ENCODE results near the gene ADAMTS13. TPM values are rescaled to one million over a fixed set of nuclear protein-coding genes. Genes with fewer than 3 reads are reported as not detected.

ADAMTS13 gene
- total RNA-seq, 2 experiments from 2014 or later = 0.89 to 1.4 TPM

DNA sequence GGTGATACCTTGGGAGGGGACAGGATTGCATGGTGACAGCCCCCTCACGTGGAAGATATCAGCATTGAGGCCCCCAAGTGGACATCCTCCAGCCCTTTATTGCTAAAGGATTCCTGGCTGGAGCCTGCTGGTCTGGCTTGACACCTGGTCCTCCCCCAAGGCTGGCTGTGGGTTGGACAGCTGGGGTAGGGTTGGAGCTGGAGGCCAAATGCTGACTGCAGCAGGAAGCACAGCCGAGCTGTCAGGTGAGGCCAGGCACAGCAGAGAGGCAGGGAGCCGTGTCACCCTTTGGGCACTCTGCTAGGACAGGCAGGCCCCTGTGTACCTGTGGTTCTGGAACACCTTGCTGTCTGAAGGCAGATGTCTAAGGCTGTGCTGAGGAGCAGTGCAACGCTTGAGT is 39.8 kb downstream of the ADAMTS13 start:
- ChIA-PET POLR2A (no interaction called here), CTCF (interaction anchor here (1.5 kb wide), 1 partner anchor 24 kb away, joined by 4 read pairs; no protein-coding TSS in a partner anchor)

DNA sequence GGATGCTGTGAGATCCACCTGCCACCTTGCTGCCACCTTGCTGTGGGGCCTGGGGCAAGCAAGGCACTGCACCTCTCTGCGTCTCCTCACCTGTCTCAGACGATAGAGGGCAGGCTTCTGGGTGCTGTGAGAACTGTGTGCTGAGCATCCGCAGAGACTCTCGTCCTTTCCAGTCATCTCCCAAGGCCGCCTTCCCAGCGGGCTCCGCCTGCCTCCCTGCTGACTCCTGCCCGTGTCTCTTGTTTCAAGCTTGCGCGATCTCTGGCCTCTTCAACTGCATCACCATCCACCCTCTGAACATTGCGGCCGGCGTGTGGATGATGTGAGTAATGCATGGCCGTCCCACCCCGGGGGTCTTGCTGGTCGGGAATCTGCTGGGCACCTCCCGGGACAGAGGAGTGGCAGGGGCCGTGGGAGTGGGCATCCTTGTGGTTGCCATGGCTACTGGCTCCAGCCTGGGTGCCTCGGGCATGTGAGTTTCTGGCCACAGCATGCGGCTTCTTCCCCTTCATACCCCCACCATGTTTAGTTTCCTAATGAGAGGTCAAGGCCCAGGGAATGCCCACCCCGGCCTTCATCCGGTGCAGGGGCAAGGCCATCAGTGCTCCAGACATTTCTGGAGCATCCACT is 41.2 kb downstream of the ADAMTS13 start:
- CTCF ChIA-PET = interaction anchor here (0.9 kb wide), 1 partner anchor 23 kb away, joined by 3 read pairs; no protein-coding TSS in a partner anchor
- POLR2A ChIA-PET = no interaction called here

DNA sequence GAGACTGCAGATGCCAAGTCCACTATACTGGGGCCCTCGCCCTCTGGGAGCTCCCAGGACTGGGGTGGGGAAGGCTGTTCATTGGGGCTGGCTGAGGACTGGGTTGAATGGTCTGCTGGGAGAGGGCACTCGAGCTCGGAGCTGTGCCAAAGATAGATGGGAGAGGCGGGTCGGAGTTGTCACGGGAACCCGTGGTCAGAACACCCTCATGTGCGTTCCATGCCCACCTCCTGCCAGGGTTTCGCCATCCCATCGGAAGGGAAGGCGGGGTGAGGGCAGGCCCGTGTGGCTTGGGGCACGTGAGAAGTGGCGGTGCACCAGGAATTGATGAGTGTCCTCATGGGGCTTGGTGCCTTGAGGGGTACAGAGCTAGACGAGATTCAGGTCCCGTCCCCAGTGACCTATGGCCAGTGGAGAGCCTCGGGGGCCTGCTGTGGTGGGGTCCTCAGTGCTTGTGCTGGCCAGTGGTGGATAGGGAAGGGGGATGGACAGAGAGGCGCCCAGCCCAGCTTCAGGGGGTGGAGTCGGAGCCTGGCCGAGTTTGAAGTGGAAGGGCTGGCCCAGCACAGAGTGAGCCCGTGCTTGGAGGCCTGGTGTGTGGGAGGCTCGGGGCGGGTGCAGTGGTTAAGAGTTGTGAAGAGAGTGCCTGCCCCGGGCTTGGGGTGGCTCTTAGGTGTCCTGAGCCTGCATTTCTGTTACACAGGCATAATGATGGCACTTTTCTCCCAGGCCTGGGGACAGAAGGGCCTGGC is 41.9 kb downstream of the ADAMTS13 start:
- CTCF ChIA-PET = no interaction called here
- POLR2A ChIA-PET = no interaction called here

DNA sequence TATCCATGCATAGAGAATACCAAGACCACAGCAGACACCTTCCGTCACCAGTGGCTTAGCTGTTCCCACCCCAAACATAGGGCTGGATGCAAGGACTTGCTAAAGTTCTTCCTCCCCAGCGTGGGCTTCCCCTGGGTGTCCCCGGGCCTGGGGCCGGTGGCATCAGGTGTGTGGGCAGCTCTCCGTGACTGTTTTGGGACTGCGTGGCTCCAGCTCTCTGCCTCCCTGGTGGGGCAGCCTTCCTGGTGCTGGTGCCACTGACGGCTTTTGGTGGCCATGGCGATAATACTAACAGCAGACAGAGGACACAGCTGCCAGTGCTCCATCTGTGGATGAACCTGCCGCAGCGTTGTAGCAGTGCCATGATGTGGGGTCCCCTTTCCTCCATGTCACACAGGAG is 42.5 kb downstream of the ADAMTS13 start:
- POLR2A ChIA-PET = no interaction called here
- CTCF ChIA-PET = no interaction called here

DNA sequence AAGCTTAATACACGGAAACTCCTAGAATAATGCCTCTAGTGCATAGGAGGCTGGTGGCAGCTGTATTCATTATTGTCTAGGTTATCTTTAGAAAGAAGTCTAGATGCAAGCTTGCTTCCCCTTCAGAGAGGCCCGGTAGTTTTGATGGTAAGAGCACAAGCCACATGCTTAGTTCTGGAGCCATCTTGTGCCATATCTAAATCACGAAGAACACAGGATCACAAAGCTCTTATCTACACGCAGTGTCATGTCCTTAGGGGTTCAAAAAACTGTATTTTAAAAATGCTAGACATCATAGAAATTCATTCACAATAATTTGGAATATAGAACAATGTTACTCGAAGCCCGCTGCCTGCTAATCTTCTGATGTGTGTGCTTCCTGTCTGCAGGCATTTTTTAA is 43.8 kb downstream of the ADAMTS13 start:
- ChIA-PET POLR2A (no interaction called here), CTCF (no interaction called here)

DNA sequence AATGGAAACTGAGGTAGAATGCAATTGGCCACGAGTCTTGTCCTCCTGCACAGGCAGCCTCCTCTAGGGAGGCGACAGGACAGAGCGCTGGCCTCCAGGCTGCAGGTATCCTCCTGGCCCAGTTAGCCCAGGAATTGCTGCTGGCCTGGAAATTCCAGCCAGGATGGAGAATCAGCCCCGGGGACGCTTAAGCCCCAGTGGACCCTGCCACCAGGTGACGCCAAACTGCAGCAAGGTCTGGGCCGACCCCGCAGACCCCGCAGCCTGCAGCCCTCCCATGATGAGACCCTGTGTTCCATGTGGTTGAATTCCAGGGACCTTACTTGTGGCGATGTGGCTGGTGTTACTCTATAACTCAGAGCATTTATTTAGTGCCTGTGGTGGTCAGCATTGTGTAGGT is 44.9 kb downstream of the ADAMTS13 start:
- ChIA-PET POLR2A (no interaction called here), CTCF (no interaction called here)

DNA sequence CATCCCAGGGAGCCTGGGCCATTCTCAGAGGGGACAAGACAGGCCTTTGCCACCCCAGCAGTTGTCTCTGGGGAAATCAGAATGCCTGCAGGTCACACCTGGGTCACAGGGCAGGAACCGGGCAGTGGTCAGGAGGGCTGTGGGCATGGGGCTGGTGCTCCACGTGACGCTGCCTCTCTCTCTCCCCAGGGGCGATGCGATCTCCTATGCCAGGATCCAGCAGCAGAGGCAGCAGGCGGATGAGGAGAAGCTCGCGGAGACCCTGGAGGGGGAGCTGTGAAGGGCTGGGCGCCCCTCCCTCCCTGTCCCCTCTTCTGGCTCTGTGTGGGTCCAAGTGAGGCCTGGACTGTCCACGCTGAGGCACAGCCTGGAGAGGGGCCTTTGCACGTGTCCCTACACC is 46.2 kb downstream of the ADAMTS13 start:
- ChIA-PET POLR2A (interaction anchor here (0.9 to 1.5 kb wide), 2 partner anchors 9 to 95 kb away, joined by 3 read pairs; partner anchors contain the start of gene CACFD1), CTCF (no interaction called here)

DNA sequence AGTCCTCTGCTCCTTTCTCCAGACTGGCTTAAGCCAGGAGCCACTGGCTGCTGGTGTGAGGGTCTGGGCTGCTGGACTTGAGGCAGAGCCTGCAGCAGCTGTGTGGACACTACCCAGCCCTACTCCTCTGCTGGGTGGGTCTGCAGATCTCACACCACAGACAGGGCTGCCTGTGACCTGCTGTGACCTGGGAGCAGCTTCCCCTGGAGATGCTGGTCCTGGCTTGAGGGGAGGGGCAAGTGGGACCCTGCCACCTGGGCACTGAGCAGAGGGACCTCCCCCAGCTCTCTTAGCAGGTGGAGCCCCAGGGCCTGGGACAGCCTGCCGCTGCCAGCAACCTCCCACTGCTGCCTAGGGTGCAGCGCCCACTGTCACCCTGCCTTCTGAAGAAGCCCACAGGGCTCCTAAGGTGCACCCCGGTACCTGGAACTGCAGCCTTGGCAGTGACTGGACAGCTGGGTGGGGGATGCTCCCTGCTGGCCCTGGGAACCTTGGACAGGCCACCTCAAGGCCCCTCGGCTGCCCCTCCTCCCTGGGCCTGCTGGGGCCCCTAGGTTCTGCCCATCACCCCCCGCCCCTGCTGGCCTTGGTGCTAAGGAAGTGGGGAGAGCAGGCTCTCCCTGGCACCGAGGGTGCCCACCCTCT is 46.7 kb downstream of the ADAMTS13 start:
- POLR2A ChIA-PET = interaction anchor here (0.9 to 1.5 kb wide), 2 partner anchors 10 to 95 kb away, joined by 3 read pairs; partner anchors contain the start of gene CACFD1
- CTCF ChIA-PET = no interaction called here

DNA sequence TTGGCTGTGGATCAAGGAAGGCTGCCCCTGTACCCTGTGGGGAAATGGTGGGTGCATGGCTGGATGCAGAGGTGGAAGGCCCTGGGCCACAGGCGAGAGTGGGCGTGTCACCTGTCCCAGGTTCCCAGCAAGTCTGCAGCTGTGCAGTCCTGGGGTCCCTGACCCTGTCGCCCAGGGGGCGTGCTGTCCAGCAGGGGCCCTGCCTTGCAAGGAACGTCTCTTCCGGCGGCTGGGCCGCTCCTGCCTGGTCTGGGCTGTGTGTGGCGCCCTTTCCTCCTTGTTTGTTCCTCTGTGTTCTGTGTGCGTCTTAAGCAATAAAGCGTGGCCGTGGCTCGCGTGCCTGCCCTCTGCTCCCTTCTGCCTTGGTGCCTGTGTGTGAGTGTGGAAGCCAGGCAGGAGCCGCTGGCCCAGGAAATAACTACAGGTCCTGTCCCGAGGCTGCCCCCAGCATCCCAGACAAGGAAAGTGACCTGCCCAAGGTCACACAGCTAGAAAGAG is 48.3 kb downstream of the ADAMTS13 start:
- CTCF ChIA-PET = interaction anchor here (0.6 kb wide), 1 partner anchor 1169 kb away, joined by 3 read pairs; no protein-coding TSS in a partner anchor
- POLR2A ChIA-PET = no interaction called here

DNA sequence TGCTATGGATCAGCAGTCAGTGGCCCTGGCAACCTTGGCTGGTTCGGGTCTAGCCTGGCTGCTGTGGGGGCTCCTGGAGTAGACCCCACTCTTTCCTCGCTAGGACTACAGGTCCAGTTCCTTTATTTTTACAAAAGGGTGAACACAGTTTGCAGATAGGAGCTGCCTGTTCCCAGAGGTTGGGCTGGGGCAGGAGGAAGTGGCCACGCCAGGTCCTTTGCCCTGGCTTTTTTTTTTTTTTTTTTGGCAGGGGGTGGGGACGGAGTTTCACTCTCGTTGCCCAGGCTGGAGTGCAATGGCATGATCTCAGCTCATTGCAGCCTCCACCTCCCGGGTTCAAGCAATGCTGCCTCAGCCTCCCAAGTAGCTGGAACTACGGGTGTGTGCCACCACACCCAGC is 48.8 kb downstream of the ADAMTS13 start:
- ChIA-PET CTCF (interaction anchor here (0.6 kb wide), 1 partner anchor 1169 kb away, joined by 3 read pairs; no protein-coding TSS in a partner anchor), POLR2A (interaction anchor here (0.7 kb wide), 2 partner anchors 133 to 284 kb away, joined by 3 to 12 read pairs; no protein-coding TSS in a partner anchor)

DNA sequence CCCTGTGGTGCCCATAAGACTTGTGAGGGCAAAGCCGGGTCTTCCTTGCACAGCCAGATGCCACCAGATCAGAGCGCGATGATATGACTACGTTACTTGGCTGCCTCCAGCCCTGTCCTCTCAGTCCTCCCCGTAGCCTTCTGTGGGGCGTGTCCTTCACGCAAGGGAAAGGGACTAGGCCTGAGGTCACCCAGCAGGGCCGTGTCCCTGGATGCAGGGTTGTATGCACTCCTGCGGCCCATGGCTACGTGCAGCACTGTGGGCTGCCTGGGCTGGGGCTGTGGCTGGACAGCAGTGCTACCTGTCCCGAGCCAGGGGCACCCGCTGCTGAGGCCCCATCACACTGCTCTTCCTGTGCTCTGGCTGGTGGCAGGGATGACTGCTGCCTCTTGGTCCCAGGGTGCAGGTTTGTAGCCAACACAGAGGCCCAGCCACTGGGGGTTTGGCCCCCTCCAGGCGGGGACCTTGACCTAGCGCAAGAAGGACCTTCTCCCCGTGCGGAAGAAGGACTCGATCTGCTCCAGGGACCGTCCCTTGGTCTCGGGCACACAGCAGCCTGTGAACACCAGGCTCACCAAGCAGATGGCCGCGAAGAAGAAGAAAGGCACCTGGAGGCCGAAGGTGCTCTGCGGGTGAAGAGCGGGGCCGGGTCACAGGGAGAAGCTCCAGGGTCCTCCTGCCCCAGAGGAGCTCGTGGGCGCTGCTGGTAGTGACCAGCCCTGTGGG is 49.5 kb downstream of the ADAMTS13 start:
- CTCF ChIA-PET = no interaction called here
- POLR2A ChIA-PET = interaction anchor here (0.7 kb wide), 3 partner anchors 134 to 350 kb away, joined by 3 to 12 read pairs (median 5); no protein-coding TSS in a partner anchor

DNA sequence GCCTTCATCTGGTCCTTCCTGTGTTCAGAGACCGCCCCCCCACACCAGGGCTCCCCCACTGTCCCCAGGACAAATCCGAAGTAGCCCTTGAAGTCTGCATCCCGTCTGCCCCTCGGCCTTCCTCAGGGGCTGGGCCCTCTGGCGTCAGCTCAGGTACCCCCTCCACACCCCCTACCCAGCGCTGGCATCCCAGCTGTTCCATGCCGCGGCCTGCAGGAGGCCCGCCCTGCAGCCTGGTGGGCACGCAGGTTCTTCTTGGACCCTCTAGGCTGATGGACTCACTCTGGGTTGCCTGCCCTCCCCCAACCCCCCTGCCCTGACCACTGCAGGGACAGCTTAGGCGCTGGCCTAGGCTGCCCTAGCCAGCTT is 50.1 kb downstream of the ADAMTS13 start:
- CTCF ChIA-PET = no interaction called here
- POLR2A ChIA-PET = interaction anchor here (0.7 kb wide), 1 partner anchor 349 kb away, joined by 5 read pairs; no protein-coding TSS in a partner anchor

DNA sequence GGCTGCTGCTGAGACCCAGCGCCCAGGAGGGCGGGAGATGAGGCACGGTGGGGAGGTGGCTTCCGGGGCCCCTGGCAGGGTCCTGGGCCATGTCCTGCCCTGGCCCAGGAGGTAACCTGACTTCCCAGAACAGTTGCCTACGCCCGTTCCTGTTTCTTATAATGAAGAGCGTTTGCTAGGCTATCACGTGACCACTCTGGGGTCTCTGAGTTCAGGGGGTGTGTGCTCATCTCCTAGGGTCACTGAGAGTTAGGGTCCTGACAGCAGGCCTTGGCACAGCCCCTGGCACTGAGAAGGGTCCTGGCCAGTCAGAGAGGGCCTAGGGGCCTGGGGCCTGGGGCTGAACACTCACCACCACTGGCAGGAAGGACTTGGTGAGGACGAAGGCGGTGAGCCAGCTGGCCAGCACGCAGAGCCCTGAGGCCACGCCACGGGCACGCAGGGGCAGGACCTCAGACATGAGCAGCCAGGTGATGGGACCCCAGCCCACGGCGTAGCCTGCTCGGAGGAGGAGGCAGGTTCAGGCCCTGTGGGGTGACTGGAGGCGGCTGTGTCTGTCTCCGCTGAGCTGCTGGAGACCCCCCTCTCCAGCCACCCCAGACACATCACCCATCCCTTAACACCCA is 50.7 kb downstream of the ADAMTS13 start:
- ChIA-PET CTCF (no interaction called here), POLR2A (interaction anchor here (0.7 kb wide), 1 partner anchor 349 kb away, joined by 5 read pairs; no protein-coding TSS in a partner anchor)

DNA sequence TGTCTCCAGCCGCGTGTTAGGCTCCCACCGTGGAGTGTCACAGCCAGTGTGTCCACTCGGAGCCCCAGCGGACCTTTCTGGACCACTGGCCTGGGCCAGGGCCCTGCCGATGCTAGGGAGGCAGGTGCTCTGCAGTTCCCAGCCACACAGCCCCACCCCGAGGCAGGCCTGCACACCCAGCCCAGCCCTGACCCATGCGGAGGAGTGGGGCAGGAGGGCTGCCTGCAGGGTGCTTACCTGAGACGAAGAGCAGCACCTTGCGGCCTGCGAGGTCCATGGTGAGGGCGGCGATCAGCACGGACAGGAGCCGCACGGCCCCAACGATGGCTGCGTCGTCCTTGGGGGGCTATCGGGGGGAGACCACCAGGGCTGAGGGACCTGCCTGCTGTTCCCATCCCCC is 51.6 kb downstream of the ADAMTS13 start:
- CTCF ChIA-PET = no interaction called here
- POLR2A ChIA-PET = no interaction called here

DNA sequence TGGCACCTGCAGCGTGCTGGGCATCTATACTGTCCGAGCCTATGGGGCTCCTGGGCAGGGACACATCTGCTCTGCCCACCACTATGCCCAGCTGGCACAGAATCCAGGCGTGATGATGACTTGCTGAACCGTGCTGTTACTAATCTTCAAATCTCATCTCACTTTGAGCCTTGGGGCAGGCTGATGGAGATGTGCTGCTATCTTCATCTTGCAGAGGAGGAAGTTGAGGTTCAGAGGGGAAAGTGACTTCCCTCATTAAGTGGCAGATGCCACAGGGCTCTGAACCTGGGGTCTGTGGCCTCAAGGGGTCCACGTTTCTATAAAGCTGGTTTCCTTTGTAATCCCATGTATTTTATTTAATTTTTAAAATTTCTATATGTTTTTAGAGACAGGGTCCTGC is 52.0 kb downstream of the ADAMTS13 start:
- ChIA-PET POLR2A (no interaction called here), CTCF (interaction anchor here (1.4 kb wide), 1 partner anchor 288 kb away, joined by 3 read pairs; no protein-coding TSS in a partner anchor)

DNA sequence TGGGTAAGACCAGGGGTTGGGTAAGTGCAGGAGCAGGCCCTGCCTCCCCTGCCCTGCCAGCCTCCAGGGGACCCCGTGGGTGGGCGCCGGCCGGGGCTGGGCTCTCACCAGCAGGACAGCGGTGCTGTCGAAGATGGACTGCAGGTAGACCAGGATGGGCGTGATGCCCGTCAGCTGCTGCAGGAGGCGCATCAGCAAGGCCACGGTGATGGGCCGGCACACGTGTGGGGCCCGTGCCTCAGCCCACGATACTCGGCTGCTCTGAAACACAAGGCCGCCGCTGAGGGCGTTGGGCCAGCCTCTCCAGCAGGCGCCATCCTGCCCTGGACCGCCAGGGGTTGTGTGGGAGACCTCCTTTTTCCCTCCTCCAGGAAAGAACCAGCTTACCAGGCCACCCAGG is 52.7 kb downstream of the ADAMTS13 start:
- ChIA-PET CTCF (interaction anchor here (1.4 kb wide), 1 partner anchor 288 kb away, joined by 3 read pairs; no protein-coding TSS in a partner anchor), POLR2A (no interaction called here)

DNA sequence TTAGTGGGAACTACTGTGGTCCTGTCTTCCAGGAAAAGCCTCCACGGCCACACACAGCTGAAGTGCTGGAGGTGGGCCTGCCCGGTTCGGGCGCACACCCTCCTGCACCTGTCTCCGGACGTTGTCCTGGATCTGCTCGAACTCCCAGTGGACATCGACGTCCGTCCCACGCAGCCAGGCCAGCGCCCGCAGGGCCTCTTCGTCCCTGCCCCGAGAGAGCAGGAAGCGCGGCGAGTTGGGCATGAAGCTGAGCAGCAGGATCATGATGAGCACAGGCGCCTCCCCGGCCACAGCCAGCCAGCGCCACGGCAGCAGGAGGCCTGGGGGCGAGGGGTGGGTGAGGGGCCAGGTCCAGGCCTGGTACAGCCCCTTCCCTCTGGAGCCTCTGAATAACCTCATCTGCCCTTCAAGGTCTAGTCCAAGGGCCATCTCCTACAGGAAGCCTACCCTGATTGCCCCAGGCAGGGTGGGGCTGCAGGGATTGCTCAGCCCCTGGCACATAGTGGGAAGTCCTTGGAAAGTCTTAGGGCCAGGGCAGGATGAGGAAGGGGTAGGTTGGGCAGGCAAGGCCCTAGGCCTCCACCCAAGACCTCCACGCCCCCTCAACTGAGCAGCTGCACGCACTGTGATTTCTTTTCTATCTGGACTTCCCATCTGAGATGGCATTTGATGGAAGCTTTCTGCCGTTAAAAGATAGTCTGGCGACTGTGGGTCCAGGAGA is 53.3 kb downstream of the ADAMTS13 start:
- ChIA-PET POLR2A (no interaction called here), CTCF (interaction anchor here (1.4 kb wide), 1 partner anchor 289 kb away, joined by 3 read pairs; no protein-coding TSS in a partner anchor)
